Measurements from ENCODE around the gene LENEP.

DNA sequence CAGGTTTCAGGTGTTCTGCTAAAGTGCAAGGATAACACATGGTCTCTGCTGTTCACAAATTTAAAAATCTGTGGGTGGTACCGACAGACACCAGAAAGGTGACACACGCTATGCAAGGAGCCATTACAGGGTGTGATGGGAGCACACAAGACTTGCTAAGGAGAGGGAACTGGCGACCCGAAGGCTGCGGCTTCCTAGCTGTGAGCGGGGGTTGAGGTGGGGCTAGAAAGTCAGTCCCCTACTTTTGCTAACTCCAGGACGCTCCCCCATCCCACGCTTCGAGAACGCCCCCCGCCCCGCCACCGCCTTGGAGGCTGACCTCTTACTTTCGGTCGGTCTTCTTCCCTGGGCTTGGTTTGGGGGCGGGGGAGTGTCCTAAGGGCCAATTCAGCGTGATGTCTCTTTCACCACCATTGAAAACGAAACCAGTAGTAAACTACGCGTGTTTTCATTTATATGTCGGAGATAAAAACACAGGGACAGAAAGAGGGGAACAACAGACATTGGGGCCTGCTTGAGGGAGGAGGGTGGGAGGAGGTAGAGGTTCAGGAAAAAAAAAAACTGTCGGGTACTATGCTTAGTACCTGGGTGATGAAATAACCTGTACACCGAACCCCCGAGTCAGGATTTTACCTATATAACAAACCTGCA, 17.9 kb upstream of the LENEP start:
- TF ChIP-seq, protein P1, sequence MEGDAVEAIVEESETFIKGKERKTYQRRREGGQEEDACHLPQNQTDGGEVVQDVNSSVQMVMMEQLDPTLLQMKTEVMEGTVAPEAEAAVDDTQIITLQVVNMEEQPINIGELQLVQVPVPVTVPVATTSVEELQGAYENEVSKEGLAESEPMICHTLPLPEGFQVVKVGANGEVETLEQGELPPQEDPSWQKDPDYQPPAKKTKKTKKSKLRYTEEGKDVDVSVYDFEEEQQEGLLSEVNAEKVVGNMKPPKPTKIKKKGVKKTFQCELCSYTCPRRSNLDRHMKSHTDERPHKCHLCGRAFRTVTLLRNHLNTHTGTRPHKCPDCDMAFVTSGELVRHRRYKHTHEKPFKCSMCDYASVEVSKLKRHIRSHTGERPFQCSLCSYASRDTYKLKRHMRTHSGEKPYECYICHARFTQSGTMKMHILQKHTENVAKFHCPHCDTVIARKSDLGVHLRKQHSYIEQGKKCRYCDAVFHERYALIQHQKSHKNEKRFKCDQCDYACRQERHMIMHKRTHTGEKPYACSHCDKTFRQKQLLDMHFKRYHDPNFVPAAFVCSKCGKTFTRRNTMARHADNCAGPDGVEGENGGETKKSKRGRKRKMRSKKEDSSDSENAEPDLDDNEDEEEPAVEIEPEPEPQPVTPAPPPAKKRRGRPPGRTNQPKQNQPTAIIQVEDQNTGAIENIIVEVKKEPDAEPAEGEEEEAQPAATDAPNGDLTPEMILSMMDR (IDR thresholded peaks at IDR 0.05) = no peak
- TF ChIP-seq POLR2A (IDR thresholded peaks at IDR 0.05) = no peak

All from vagina (tissue), 2 donors.